OCI-LY7 (cell line): ENCODE measurements around the gene MAS1. TPM values are rescaled to one million over a fixed set of nuclear protein-coding genes. Genes with fewer than 3 reads are reported as not detected.
A peak's percentile ranks its signal among the peaks of the same experiment; 100 is the strongest.

Source experiments
- Bru-seq: library from RNA; stranded (reverse); fragments of 400-500 nt; gene quantifications from one replicate; lab custom pipeline; 2021; lab: Mats Ljungman, UMichigan
- BruChase-seq, 2 experiments: library from RNA; stranded (reverse); fragments of 400-500 nt; gene quantifications; one replicate each; lab custom pipeline; 2021; lab: Mats Ljungman, UMichigan
- BruUV-seq: library from RNA; stranded (reverse); fragments of 400-500 nt; replicated peaks from 2 replicates; lab custom pipeline; 2021; lab: Mats Ljungman, UMichigan
- CTCF ChIA-PET: fragments of 300-600 bp; sonication (Branson Sonifier 250); formaldehyde crosslinking; loops from one replicate; lab custom pipeline; 2022; ENCODE audit warnings: antibody characterized with exemption; ENCODE audit not compliant: unreplicated experiment; lab: Charles Lee
- POLR2A ChIA-PET: fragments of 300-600 bp; sonication (Branson Sonifier 250); formaldehyde crosslinking; loops from one replicate; lab custom pipeline; 2022; ENCODE audit warnings: antibody characterized with exemption; lab: Charles Lee
- DNase-seq: peaks from one replicate; pipeline ENCODE4 v3.0.0-alpha.2; 2015; ENCODE audit warnings: low spot score
- H2AFZ ChIP-seq: fragments of 200-600 bp; sonication (generic), shearing (Covaris generic); 2 replicates; pipeline ENCODE4 v1.6.1; 2014; ENCODE audit warnings: mild to moderate bottlenecking, antibody characterized with exemption, low read length, moderate library complexity
- H3K27ac ChIP-seq: fragments of 200-600 bp; sonication (generic); 2 replicates; pipeline ENCODE4 v1.5.1; 2014; ENCODE audit warnings: mixed run types, low read depth, mild to moderate bottlenecking, moderate library complexity, low read length, inconsistent platforms; ENCODE audit not compliant: poor library complexity, severe bottlenecking
- H3K36me3 ChIP-seq: fragments of 200-600 bp; sonication (generic); 2 replicates; pipeline ENCODE4 v1.6.1; 2014; ENCODE audit warnings: mild to moderate bottlenecking, antibody characterized with exemption, low read length, moderate library complexity, mixed read lengths; ENCODE audit not compliant: insufficient read depth
- H3K4me1 ChIP-seq: fragments of 200-600 bp; sonication (generic); 2 replicates; pipeline ENCODE4 v1.5.1; 2014; ENCODE audit warnings: mild to moderate bottlenecking, low read length; ENCODE audit not compliant: insufficient read depth, poor library complexity, severe bottlenecking
- H3K4me2 ChIP-seq: fragments of 200-600 bp; sonication (generic); 2 replicates; pipeline ENCODE4 v1.6.1; 2014; ENCODE audit warnings: mild to moderate bottlenecking, low read length
- H3K4me3 ChIP-seq: fragments of 200-600 bp; sonication (generic); 2 replicates; pipeline ENCODE4 v1.5.1; 2014; ENCODE audit warnings: mild to moderate bottlenecking, low read depth, low read length; ENCODE audit not compliant: poor library complexity, severe bottlenecking
- H3K79me2 ChIP-seq: fragments of 200-600 bp; sonication (generic); 2 replicates; pipeline ENCODE4 v1.6.1; 2016; ENCODE audit warnings: low read depth, mild to moderate bottlenecking, low read length, moderate library complexity, mixed read lengths; ENCODE audit not compliant: insufficient read depth
- H3K9me2 ChIP-seq: fragments of 200-600 bp; sonication (generic); 2 replicates; pipeline ENCODE4 v1.6.1; 2016; ENCODE audit warnings: mild to moderate bottlenecking, low read length, mixed read lengths; ENCODE audit not compliant: insufficient read depth
- H3K9me3 ChIP-seq: fragments of 200-600 bp; sonication (generic); 2 replicates; pipeline ENCODE4 v1.6.1; 2014; ENCODE audit warnings: mild to moderate bottlenecking, mixed run types, low read length, mixed read lengths
- H4K20me1 ChIP-seq: fragments of 200-600 bp; sonication (generic); 2 replicates; pipeline ENCODE4 v1.6.1; 2014; ENCODE audit warnings: mild to moderate bottlenecking, antibody characterized with exemption, low read length, moderate library complexity, mixed read lengths; ENCODE audit not compliant: insufficient read depth
- CTCF ChIP-seq: fragments of 200-600 bp; sonication (generic); conservative IDR thresholded peaks from 2 replicates; pipeline ENCODE4 v1.5.1; 2014; ENCODE audit warnings: mild to moderate bottlenecking, antibody characterized with exemption, low read length, moderate library complexity, mixed read lengths
- EZH2phosphoT487 ChIP-seq: fragments of 200-600 bp; sonication (generic); IDR thresholded peaks from 2 replicates; pipeline ENCODE4 v1.6.1; 2018; ENCODE audit warnings: low read depth, borderline replicate concordance, mild to moderate bottlenecking, mixed run types, antibody characterized with exemption, low read length, moderate library complexity, mixed read lengths
- intact Hi-C: fragments of 100-400 bp; cut with micrococcal nuclease; formaldehyde crosslinking; loops from one replicate; pipeline ENCODE4 v1.10.0; 2022; ENCODE audit not compliant: unreplicated experiment
- long read RNA-seq: library from polyadenylated mRNA; stranded (forward); transcript quantifications from one replicate; pipeline ENCODE4 v2.0.0, GENCODE V29; 2022
- total RNA-seq, 2 experiments: library from RNA; depleted of rRNA in 1 of 2; stranded (reverse); fragments of >200 nt in 1 of 2; shearing (Covaris generic) in 1 of 2; gene quantifications; 2 replicates each; pipeline ENCODE4 v1.2.3, GENCODE V29; 2014 to 2022

Gene MAS1
- total RNA-seq (2014; rRNA removed; shearing (Covaris generic)) (under 0.01 TPM in 1 of 2 replicates, not detected in the other), total RNA-seq (2022) (not detected in 2 replicates), Bru-seq, nascent RNA (not detected), BruChase-seq, experiment 1, labeled RNA remaining after a 6-hour chase (percentile 10 among the genes with signal in this experiment), BruChase-seq, experiment 2, labeled RNA remaining after a 2-hour chase (not detected)
- long read RNA-seq, result 0 reads

GRCh38 chr6:159890792-159891191, at the start of gene MAS1:
Gene MAS1 (plus strand): TSS chr6:159890988. CDS start chr6:159906956, 15,968 bp downstream.
- intact Hi-C loops, result no loop called here
- ChIA-PET CTCF (no interaction called here), POLR2A (no interaction called here)
- Histone ChIP-seq H3K4me1 (no peaks in the 10 kb centered on the region), H3K27ac (no peak within 1 kb of the TSS), H2AFZ (no peak within 1 kb of the TSS), H3K9me2 (no peaks in the 10 kb centered on the region), H3K9me3 (no peaks in the 10 kb centered on the region), H3K79me2 (no peaks in the 10 kb centered on the region), H4K20me1 (no peaks in the 10 kb centered on the region), H3K36me3 (no peaks in the 10 kb centered on the region), H3K4me3 (no peak within 1 kb of the TSS), H3K4me2 (no peak within 1 kb of the TSS)
- TF ChIP-seq EZH2phosphoT487 (no peak), CTCF (no peak)
- BruUV-seq, result no TSS peak
- no peak for DNase-seq

GRCh38 chr6:159842035-159842434, 48.8 kb upstream of the MAS1 start:
- Histone ChIP-seq H3K4me1 (no peaks in the 10 kb centered on the region), H3K36me3 (no peaks in the 10 kb centered on the region), H4K20me1 (no peaks in the 10 kb centered on the region), H3K9me3 (no peaks in the 10 kb centered on the region), H3K9me2 (no peaks in the 10 kb centered on the region), H3K27ac (no peak overlapping the region), H3K79me2 (no peaks in the 10 kb centered on the region), H3K4me2 (no peak overlapping the region), H2AFZ (no peak overlapping the region), H3K4me3 (no peak overlapping the region)
- no peak for DNase-seq
- intact Hi-C loops, result no loop called here
- CTCF ChIA-PET, result no interaction called here
- POLR2A ChIA-PET, result no interaction called here
- TF ChIP-seq EZH2phosphoT487, result no peak
- TF ChIP-seq CTCF, result 0 out of 2 replicates have a peak, but pooled peaks have one; percentile 27
- no TSS peak for BruUV-seq
